Measurements from ENCODE around the gene PTPRD. TPM values are rescaled to one million over a fixed set of nuclear protein-coding genes. Genes with fewer than 3 reads are reported as not detected.

Gene PTPRD
- total RNA-seq, 1 experiment from 2014 or later, result 69.6 TPM

- Mint-ChIP-seq H3K9me3 (no peaks in the 10 kb centered on the region), H3K4me1 (peaks cover 30% of the 10 kb centered on the region), H3K4me3 (no peak overlapping the region), H3K27ac (peak overlapping the region; percentile 69; the same call in 1 of the 2 replicates), H3K36me3 (no peaks in the 10 kb centered on the region), H3K27me3 (ENCODE audit: low read depth) (no peaks in the 10 kb centered on the region; the same call in 1 of the 2 replicates)
- TF ChIP-seq, protein P1, sequence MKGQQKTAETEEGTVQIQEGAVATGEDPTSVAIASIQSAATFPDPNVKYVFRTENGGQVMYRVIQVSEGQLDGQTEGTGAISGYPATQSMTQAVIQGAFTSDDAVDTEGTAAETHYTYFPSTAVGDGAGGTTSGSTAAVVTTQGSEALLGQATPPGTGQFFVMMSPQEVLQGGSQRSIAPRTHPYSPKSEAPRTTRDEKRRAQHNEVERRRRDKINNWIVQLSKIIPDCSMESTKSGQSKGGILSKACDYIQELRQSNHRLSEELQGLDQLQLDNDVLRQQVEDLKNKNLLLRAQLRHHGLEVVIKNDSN (CRISPR knock-in tag; IDR thresholded peaks at IDR 0.05), result no peak
- TF ChIP-seq TCF7 (CRISPR knock-in tag; IDR thresholded peaks at IDR 0.05; ENCODE audit: low read depth), result no peak
- TF ChIP-seq MYBL2 (CRISPR knock-in tag; IDR thresholded peaks at IDR 0.05), result no peak
- TF ChIP-seq, protein P2, sequence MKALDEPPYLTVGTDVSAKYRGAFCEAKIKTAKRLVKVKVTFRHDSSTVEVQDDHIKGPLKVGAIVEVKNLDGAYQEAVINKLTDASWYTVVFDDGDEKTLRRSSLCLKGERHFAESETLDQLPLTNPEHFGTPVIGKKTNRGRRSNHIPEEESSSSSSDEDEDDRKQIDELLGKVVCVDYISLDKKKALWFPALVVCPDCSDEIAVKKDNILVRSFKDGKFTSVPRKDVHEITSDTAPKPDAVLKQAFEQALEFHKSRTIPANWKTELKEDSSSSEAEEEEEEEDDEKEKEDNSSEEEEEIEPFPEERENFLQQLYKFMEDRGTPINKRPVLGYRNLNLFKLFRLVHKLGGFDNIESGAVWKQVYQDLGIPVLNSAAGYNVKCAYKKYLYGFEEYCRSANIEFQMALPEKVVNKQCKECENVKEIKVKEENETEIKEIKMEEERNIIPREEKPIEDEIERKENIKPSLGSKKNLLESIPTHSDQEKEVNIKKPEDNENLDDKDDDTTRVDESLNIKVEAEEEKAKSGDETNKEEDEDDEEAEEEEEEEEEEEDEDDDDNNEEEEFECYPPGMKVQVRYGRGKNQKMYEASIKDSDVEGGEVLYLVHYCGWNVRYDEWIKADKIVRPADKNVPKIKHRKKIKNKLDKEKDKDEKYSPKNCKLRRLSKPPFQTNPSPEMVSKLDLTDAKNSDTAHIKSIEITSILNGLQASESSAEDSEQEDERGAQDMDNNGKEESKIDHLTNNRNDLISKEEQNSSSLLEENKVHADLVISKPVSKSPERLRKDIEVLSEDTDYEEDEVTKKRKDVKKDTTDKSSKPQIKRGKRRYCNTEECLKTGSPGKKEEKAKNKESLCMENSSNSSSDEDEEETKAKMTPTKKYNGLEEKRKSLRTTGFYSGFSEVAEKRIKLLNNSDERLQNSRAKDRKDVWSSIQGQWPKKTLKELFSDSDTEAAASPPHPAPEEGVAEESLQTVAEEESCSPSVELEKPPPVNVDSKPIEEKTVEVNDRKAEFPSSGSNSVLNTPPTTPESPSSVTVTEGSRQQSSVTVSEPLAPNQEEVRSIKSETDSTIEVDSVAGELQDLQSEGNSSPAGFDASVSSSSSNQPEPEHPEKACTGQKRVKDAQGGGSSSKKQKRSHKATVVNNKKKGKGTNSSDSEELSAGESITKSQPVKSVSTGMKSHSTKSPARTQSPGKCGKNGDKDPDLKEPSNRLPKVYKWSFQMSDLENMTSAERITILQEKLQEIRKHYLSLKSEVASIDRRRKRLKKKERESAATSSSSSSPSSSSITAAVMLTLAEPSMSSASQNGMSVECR (CRISPR knock-in tag; IDR thresholded peaks at IDR 0.05; ENCODE audit: borderline replicate concordance), result no peak
- no peak for TF ChIP-seq ZNF121 (CRISPR knock-in tag; IDR thresholded peaks at IDR 0.05)
- no peak for TF ChIP-seq ZNF317 (CRISPR knock-in tag; IDR thresholded peaks at IDR 0.05; ENCODE audit: borderline replicate concordance, low read depth)
- ChIA-PET POLR2A (no interaction called here), CTCF (no interaction called here)
- DNase-seq (ENCODE audit: low spot score), result no peak
- no peak for ATAC-seq
Measured at GRCh38 chr9:8832386-8832785, 1780.4 kb downstream of the PTPRD start.

DNA sequence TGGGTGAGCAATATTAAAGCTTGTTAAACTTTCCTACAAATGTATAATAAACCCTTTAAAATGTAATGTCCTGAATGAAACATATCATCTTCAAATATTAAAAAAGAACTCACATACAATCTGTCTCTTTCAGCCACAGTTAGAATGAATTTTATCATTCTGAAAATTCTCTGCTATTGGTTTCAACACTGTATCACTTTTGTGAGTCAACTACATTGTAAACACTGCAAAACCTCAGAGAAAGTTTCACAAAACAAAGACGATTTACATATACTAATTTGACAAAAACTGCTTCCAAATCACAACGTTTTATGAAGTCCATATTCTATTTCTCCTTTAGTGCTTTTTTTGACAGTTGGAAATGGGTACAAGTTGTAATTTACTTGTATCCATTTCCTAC lies 1781.2 kb downstream of the PTPRD start:
- no peak for ATAC-seq

More for the DNA sequence above, 1781.2 kb downstream of the PTPRD start:
- Mint-ChIP-seq H3K4me1 (peaks cover 35% of the 10 kb centered on the region), H3K36me3 (no peaks in the 10 kb centered on the region), H3K4me3 (no peak overlapping the region), H3K27me3 (ENCODE audit: low read depth) (no peaks in the 10 kb centered on the region), H3K9me3 (no peaks in the 10 kb centered on the region), H3K27ac (no peak overlapping the region)
- POLR2A ChIA-PET, result no interaction called here
- CTCF ChIA-PET, result no interaction called here
- no peak for DNase-seq (ENCODE audit: low spot score)
- TF ChIP-seq, protein P1 (CRISPR knock-in tag; IDR thresholded peaks at IDR 0.05), result no peak
- TF ChIP-seq, protein P3, sequence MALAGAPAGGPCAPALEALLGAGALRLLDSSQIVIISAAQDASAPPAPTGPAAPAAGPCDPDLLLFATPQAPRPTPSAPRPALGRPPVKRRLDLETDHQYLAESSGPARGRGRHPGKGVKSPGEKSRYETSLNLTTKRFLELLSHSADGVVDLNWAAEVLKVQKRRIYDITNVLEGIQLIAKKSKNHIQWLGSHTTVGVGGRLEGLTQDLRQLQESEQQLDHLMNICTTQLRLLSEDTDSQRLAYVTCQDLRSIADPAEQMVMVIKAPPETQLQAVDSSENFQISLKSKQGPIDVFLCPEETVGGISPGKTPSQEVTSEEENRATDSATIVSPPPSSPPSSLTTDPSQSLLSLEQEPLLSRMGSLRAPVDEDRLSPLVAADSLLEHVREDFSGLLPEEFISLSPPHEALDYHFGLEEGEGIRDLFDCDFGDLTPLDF (CRISPR knock-in tag; IDR thresholded peaks at IDR 0.05), result no peak
- no peak for TF ChIP-seq ZNF425 (CRISPR knock-in tag; conservative IDR thresholded peaks at IDR 0.05)
- TF ChIP-seq SMAD3 (CRISPR knock-in tag; IDR thresholded peaks at IDR 0.05; ENCODE audit: borderline replicate concordance), result no peak
- no peak for TF ChIP-seq E2F5 (CRISPR knock-in tag; IDR thresholded peaks at IDR 0.05)
- no peak for TF ChIP-seq JUN (CRISPR knock-in tag; IDR thresholded peaks at IDR 0.05)
- no peak for TF ChIP-seq NR3C1 (CRISPR knock-in tag; conservative IDR thresholded peaks at IDR 0.05; ENCODE audit: low read depth)
